ENCODE results near the gene EDIL3.

EDIL3 gene

GRCh38 chr5:83964271-83964670 is 420.4 kb downstream of the EDIL3 start:
- no peak for DNase-seq (ENCODE audit: low spot score)

- no peak for DNase-seq (ENCODE audit: low spot score)
These were observed 427.5 kb downstream of the EDIL3 start for GRCh38 chr5:83957188-83957587.

- no peak for DNase-seq (ENCODE audit: low spot score)
These were observed 428.3 kb downstream of the EDIL3 start for GRCh38 chr5:83956386-83956785.

GRCh38 chr5:83955916-83956315 is 428.8 kb downstream of the EDIL3 start:
- DNase-seq (ENCODE audit: low spot score): no peak

GRCh38 chr5:83947763-83948162 is 436.9 kb downstream of the EDIL3 start:
- DNase-seq (ENCODE audit: low spot score): no peak

- no peak for DNase-seq (ENCODE audit: low spot score)
These were observed 438.2 kb downstream of the EDIL3 start for GRCh38 chr5:83946516-83946915.

GRCh38 chr5:83942155-83942554 is 442.5 kb downstream of the EDIL3 start:
- no peak for DNase-seq (ENCODE audit: low spot score)

GRCh38 chr5:83937837-83938236 is 446.8 kb downstream of the EDIL3 start:
- DNase-seq (ENCODE audit: low spot score): no peak

- no peak for DNase-seq (ENCODE audit: low spot score)
These were observed 452.7 kb downstream of the EDIL3 start for GRCh38 chr5:83931969-83932368.

- DNase-seq (ENCODE audit: low spot score): peak; percentile 69
These were observed 457.4 kb downstream of the EDIL3 start for GRCh38 chr5:83927140-83927733.

- DNase-seq (ENCODE audit: low spot score): no peak
These were observed 458.7 kb downstream of the EDIL3 start for GRCh38 chr5:83925955-83926337.

- no peak for DNase-seq (ENCODE audit: low spot score)
These were observed 459.2 kb downstream of the EDIL3 start for GRCh38 chr5:83925321-83925954.

- DNase-seq (ENCODE audit: low spot score): no peak
These were observed 459.8 kb downstream of the EDIL3 start for GRCh38 chr5:83924891-83925290.

GRCh38 chr5:83924171-83924570 is 460.5 kb downstream of the EDIL3 start:
- DNase-seq (ENCODE audit: low spot score): no peak

- DNase-seq (ENCODE audit: low spot score): no peak
These were observed 462.0 kb downstream of the EDIL3 start for GRCh38 chr5:83922699-83923098.

GRCh38 chr5:83921666-83922193 is 462.9 kb downstream of the EDIL3 start:
- no peak for DNase-seq (ENCODE audit: low spot score)

GRCh38 chr5:83919071-83920041 is 465.3 kb downstream of the EDIL3 start:
- no peak for DNase-seq (ENCODE audit: low spot score)

GRCh38 chr5:83917261-83917908 is 467.3 kb downstream of the EDIL3 start:
- no peak for DNase-seq (ENCODE audit: low spot score)

GRCh38 chr5:83914662-83915418 is 469.8 kb downstream of the EDIL3 start:
- DNase-seq (ENCODE audit: low spot score): no peak

- DNase-seq (ENCODE audit: low spot score): no peak
These were observed 470.5 kb downstream of the EDIL3 start for GRCh38 chr5:83914199-83914598.

GRCh38 chr5:83913593-83913992 is 471.1 kb downstream of the EDIL3 start:
- DNase-seq (ENCODE audit: low spot score): no peak

Data from D341Med (cell line).